ENCODE results near the gene CDKAL1.

DNA sequence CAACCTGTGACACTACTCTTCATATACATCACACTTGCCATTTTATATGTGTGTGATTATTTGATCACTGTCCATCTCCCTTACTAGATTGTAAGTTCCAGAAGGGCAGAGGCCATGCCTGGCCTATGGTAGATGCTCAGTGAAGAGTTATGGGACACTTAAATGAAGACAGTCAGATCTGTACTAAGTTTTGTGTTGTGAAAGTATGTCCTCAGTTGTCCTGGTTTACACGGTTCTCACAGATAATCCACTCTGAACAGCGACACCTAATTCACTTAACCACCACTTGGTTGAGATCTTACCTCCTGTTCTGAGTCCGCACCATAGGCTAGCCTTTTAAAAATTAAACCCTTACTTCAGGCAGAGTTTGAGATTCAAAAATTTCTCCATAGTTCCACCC lies 625.2 kb downstream of the CDKAL1 start:
- TF ChIP-seq NFYA (IDR thresholded peaks at IDR 0.05; ENCODE audit: borderline replicate concordance, low read depth, low read length) (no peak), POLR2A (IDR thresholded peaks at IDR 0.05; ENCODE audit: low read depth, low read length) (no peak), TAF1 (IDR thresholded peaks at IDR 0.05; ENCODE audit: borderline replicate concordance, low read depth, low read length) (no peak), CEBPB (IDR thresholded peaks at IDR 0.05; ENCODE audit: borderline replicate concordance in 1 of 2, low read depth in 2 of 2, low read length in 2 of 2) (no peak), JUND (IDR thresholded peaks at IDR 0.05; ENCODE audit: low read depth, low read length) (no peak), NR2C2 (IDR thresholded peaks at IDR 0.05; ENCODE audit: borderline replicate concordance, control insufficient read depth, insufficient read length, low read depth) (no peak), POLR2AphosphoS2 (IDR thresholded peaks at IDR 0.05; ENCODE audit: low read depth, low read length) (no peak), ZBTB33 (IDR thresholded peaks at IDR 0.05) (no peak), RAD21 (IDR thresholded peaks at IDR 0.05; ENCODE audit: insufficient read depth, low read depth, low read length) (no peak)
- TF ChIP-seq, protein P1, sequence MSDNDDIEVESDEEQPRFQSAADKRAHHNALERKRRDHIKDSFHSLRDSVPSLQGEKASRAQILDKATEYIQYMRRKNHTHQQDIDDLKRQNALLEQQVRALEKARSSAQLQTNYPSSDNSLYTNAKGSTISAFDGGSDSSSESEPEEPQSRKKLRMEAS (IDR thresholded peaks at IDR 0.05; ENCODE audit: low read depth, low read length): no peak
- TF ChIP-seq, protein P2, sequence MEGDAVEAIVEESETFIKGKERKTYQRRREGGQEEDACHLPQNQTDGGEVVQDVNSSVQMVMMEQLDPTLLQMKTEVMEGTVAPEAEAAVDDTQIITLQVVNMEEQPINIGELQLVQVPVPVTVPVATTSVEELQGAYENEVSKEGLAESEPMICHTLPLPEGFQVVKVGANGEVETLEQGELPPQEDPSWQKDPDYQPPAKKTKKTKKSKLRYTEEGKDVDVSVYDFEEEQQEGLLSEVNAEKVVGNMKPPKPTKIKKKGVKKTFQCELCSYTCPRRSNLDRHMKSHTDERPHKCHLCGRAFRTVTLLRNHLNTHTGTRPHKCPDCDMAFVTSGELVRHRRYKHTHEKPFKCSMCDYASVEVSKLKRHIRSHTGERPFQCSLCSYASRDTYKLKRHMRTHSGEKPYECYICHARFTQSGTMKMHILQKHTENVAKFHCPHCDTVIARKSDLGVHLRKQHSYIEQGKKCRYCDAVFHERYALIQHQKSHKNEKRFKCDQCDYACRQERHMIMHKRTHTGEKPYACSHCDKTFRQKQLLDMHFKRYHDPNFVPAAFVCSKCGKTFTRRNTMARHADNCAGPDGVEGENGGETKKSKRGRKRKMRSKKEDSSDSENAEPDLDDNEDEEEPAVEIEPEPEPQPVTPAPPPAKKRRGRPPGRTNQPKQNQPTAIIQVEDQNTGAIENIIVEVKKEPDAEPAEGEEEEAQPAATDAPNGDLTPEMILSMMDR (IDR thresholded peaks at IDR 0.05 in 2 of 3, conservative IDR thresholded peaks at IDR 0.05 in 1 of 3; ENCODE audit: control insufficient read depth in 2 of 3, extremely low read depth in 1 of 3, insufficient read depth in 1 of 3, low read depth in 3 of 3, low read length in 3 of 3): no peak
